Measurements from ENCODE around the gene SPDYE2. TPM values are rescaled to one million over a fixed set of nuclear protein-coding genes. Genes with fewer than 3 reads are reported as not detected.
"Not testable (repeated sequence)": the region's sequence is repeated elsewhere in the genome, so short reads cannot be mapped to it uniquely, and the experiment has no call there.

The SPDYE2 gene
- total RNA-seq (not detected in 2 replicates), polyA plus RNA-seq (not detected in 2 replicates), polyA minus RNA-seq (not detected in 2 replicates), Bru-seq, nascent RNA (not detected), BruChase-seq, experiment 1, labeled RNA remaining after a 6-hour chase (percentile 11 among the genes with signal in this experiment), BruChase-seq, experiment 2, labeled RNA remaining after a 2-hour chase (not detected)
- not detected in 2 replicates for polyA plus RNA-seq (2011; cell fraction: cytosol; rRNA removed)
- polyA plus RNA-seq (2011; cell fraction: nucleus; rRNA removed), result 0.10 TPM in 1 of 2 replicates, not detected in the other
- 1.1 and 1.2 TPM in 2 replicates for polyA plus RNA-seq (2012)
- not detected for polyA minus RNA-seq (2011; cell fraction: cytosol; rRNA and poly(A)+ RNA removed)
- polyA minus RNA-seq (2011; cell fraction: nucleus; rRNA and poly(A)+ RNA removed), result not detected in 2 replicates
- long read RNA-seq, partial matches to known transcripts, result 0 of 222 reads
- long read RNA-seq, other reads (novel, unspliced or antisense), result 222 of 222 reads

DNA sequence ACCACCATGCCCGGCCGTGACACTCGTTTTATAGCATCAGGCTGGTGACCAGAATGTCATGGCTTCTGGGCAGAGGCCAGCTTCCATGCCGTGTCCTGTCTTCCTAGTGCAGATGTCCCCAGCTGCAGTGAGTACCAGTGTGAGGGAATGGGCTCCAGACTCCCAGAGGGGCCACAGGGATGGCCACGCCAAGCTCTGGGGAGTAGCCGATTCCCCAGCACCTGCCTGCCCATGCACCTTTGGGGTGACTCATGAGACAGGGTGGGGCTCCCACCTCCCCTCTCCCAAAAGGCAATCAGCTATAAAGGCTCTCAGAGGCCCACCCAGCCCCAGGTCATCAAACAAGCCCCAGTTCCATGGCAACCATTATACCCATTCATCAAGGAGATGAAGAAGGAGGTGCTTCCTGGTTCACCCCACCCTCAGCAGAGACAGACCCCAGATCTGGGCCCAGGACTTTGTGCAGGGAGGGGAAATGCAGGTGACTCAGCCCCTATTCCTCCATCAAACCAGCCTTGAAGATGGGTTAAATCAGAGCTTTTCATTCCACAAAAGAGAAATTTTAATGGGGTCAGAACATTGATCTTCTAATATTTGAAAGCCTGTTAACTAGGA, at the start of gene SPDYE2:
Gene SPDYE2 (plus strand): TSS at position 419 of the 615 bp plus-strand sequence. CDS start 2,030 bp downstream, outside the sequence.
- DNase-seq (ENCODE audit: low read depth, low spot score); H3K9ac ChIP-seq (replicated peaks; ENCODE audit: extremely low read depth, insufficient read depth, low read length); POLR2A ChIA-PET; H2AFZ ChIP-seq (ENCODE audit: low read depth, low read length); dilution Hi-C loops (cut with MboI; ENCODE audit: extremely low pct_ligation_motif_present, low sequenced_read_pairs); intact Hi-C loops (cut with micrococcal nuclease); H3K9me3 ChIP-seq (replicated peaks; ENCODE audit: control insufficient read depth, insufficient read depth, low read length); H3K4me3 ChIP-seq (replicated peaks in 1 of 3; ENCODE audit: insufficient read depth in 1 of 3, low read depth in 1 of 3, low read length in 3 of 3); BruUV-seq (replicated peaks); H4K20me1 ChIP-seq (replicated peaks; ENCODE audit: control insufficient read depth, extremely low read depth, insufficient read depth, low read length); H3K4me2 ChIP-seq (ENCODE audit: insufficient read depth, low read length); FAIRE-seq; H3K9me1 ChIP-seq (replicated peaks; ENCODE audit: control insufficient read depth, extremely low read depth, insufficient read depth, low read length); CTCF ChIA-PET; H3K4me1 ChIP-seq (ENCODE audit: control insufficient read depth, extremely low read depth, insufficient read depth, low read length); H3K27ac ChIP-seq (ENCODE audit: insufficient read depth, low read depth, low read length); H3K36me3 ChIP-seq (ENCODE audit: control insufficient read depth in 2 of 2, extremely low read depth in 1 of 2, insufficient read depth in 2 of 2, low read length in 2 of 2); H3K79me2 ChIP-seq (ENCODE audit: control insufficient read depth, insufficient read depth, low read length); H3K27me3 ChIP-seq (ENCODE audit: control insufficient read depth in 2 of 2, insufficient read depth in 2 of 2, low read length in 2 of 2): not testable (repeated sequence)

- H3K9ac ChIP-seq (replicated peaks; ENCODE audit: extremely low read depth, insufficient read depth, low read length); H3K9me3 ChIP-seq (replicated peaks; ENCODE audit: control insufficient read depth, insufficient read depth, low read length); H2AFZ ChIP-seq (ENCODE audit: low read depth, low read length); H3K27ac ChIP-seq (ENCODE audit: insufficient read depth, low read depth, low read length); H3K27me3 ChIP-seq (ENCODE audit: control insufficient read depth in 2 of 2, insufficient read depth in 2 of 2, low read length in 2 of 2); DNase-seq (ENCODE audit: low read depth, low spot score); H4K20me1 ChIP-seq (replicated peaks; ENCODE audit: control insufficient read depth, extremely low read depth, insufficient read depth, low read length); dilution Hi-C loops (cut with MboI; ENCODE audit: extremely low pct_ligation_motif_present, low sequenced_read_pairs); H3K4me2 ChIP-seq (ENCODE audit: insufficient read depth, low read length); BruUV-seq (replicated peaks); CTCF ChIA-PET; H3K4me1 ChIP-seq (ENCODE audit: control insufficient read depth, extremely low read depth, insufficient read depth, low read length); H3K9me1 ChIP-seq (replicated peaks; ENCODE audit: control insufficient read depth, extremely low read depth, insufficient read depth, low read length); H3K36me3 ChIP-seq (ENCODE audit: control insufficient read depth in 2 of 2, extremely low read depth in 1 of 2, insufficient read depth in 2 of 2, low read length in 2 of 2); H3K79me2 ChIP-seq (ENCODE audit: control insufficient read depth, insufficient read depth, low read length); intact Hi-C loops (cut with micrococcal nuclease); POLR2A ChIA-PET; H3K4me3 ChIP-seq (replicated peaks in 1 of 3; ENCODE audit: insufficient read depth in 1 of 3, low read depth in 1 of 3, low read length in 3 of 3); FAIRE-seq: not testable (repeated sequence)
These were observed 47.9 kb upstream of the SPDYE2 start for GRCh38 chr7:102503141-102503540.

DNA sequence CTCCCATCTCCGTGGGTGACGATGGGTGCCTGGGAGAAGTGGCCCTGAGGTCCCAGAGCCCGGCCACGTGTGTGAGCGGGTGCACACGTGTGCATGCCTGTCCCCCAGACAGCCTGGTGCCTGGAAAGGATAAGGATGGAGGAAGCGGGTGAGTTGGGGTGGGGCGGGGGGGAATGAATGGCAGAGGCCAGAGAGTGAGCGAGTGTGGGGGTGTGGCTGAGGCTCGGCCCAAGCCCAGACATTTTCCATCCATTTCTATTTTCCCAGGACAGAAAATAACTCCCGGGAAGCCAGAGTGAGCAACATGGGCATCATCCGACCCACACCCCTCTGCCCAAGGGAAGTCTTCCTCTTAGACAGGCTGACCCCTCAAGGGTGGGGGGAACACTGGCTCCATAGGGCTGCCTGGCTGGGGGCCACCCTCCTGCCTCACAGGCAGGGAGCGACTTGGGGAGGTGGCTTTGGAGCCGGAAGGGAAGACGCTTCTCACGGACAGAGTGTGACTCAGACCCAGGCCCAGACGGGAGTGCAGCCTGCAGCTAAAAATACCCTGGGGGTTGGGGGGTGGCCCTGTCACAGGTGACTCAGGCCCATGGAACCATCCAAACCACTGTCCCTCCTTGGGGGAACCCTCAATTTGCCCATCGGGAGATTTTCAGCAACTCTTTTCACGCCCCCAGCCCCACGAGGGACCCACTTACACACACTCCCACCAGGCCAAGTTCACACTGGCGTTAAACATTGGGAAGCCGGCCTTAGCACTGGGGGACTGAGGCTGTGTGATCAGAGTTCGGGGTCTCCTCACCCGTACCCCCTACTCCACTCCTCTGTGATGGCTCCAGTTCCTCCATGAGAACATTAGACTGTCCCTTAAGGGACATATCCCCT, 45.5 kb upstream of the SPDYE2 start:
- intact Hi-C loops (cut with micrococcal nuclease); H3K27ac ChIP-seq (ENCODE audit: insufficient read depth, low read depth, low read length); BruUV-seq (replicated peaks); POLR2A ChIA-PET; H2AFZ ChIP-seq (ENCODE audit: low read depth, low read length); H3K4me1 ChIP-seq (ENCODE audit: control insufficient read depth, extremely low read depth, insufficient read depth, low read length); H3K27me3 ChIP-seq (ENCODE audit: control insufficient read depth in 2 of 2, insufficient read depth in 2 of 2, low read length in 2 of 2); FAIRE-seq; H3K36me3 ChIP-seq (ENCODE audit: control insufficient read depth in 2 of 2, extremely low read depth in 1 of 2, insufficient read depth in 2 of 2, low read length in 2 of 2); H3K79me2 ChIP-seq (ENCODE audit: control insufficient read depth, insufficient read depth, low read length); H3K9me3 ChIP-seq (replicated peaks; ENCODE audit: control insufficient read depth, insufficient read depth, low read length); dilution Hi-C loops (cut with MboI; ENCODE audit: extremely low pct_ligation_motif_present, low sequenced_read_pairs); H4K20me1 ChIP-seq (replicated peaks; ENCODE audit: control insufficient read depth, extremely low read depth, insufficient read depth, low read length); H3K4me3 ChIP-seq (replicated peaks in 1 of 3; ENCODE audit: insufficient read depth in 1 of 3, low read depth in 1 of 3, low read length in 3 of 3); H3K4me2 ChIP-seq (ENCODE audit: insufficient read depth, low read length); DNase-seq (ENCODE audit: low read depth, low spot score); CTCF ChIA-PET; H3K9ac ChIP-seq (replicated peaks; ENCODE audit: extremely low read depth, insufficient read depth, low read length); H3K9me1 ChIP-seq (replicated peaks; ENCODE audit: control insufficient read depth, extremely low read depth, insufficient read depth, low read length): not testable (repeated sequence)

All from endothelial cell of umbilical vein (primary cell).